Fibroblast of lung (primary cell): ENCODE measurements around the gene FAM131B. TPM values are rescaled to one million over a fixed set of nuclear protein-coding genes. Genes with fewer than 3 reads are reported as not detected.
A peak's percentile ranks its signal among the peaks of the same experiment; 100 is the strongest.

Source experiments
- DNase-seq, 2 donors: peaks; one replicate each; pipeline versions ENCODE4 v3.0.0 to v3.0.0-alpha.2; 2010; ENCODE audit warnings: low read depth in 2 of 2
- H2AFZ ChIP-seq: 2 replicates; pipeline ENCODE4 v1.5.1; 2012; ENCODE audit warnings: low read length, control low read depth, inconsistent platforms
- H3K27ac ChIP-seq: 2 replicates; pipeline ENCODE4 v1.5.1; 2011; ENCODE audit warnings: low read length, control low read depth; ENCODE audit not compliant: insufficient read depth
- H3K27me3 ChIP-seq: 2 replicates; pipeline ENCODE4 v1.5.1; 2011; ENCODE audit warnings: mild to moderate bottlenecking, low read length; ENCODE audit not compliant: control insufficient read depth, insufficient read depth
- H3K36me3 ChIP-seq: 2 replicates; pipeline ENCODE4 v1.5.1; 2011; ENCODE audit warnings: low read length; ENCODE audit not compliant: control insufficient read depth, insufficient read depth
- H3K4me1 ChIP-seq: 2 replicates; pipeline ENCODE4 v1.5.1; 2011; ENCODE audit warnings: low read length; ENCODE audit not compliant: control insufficient read depth, insufficient read depth; ENCODE audit errors: extremely low read depth
- H3K4me2 ChIP-seq: 2 replicates; pipeline ENCODE4 v1.5.1; 2011; ENCODE audit warnings: low read length, control low read depth; ENCODE audit not compliant: insufficient read depth; ENCODE audit errors: extremely low read depth
- H3K4me3 ChIP-seq, 4 experiments: fragments of 200-600 bp in 1 of 4; sonication (generic) in 1 of 4; replicated peaks in 1 of 4; 2 replicates each; pipeline ENCODE4 v1.5.1; 2011 to 2016; ENCODE audit warnings: low read length in 4 of 4, low read depth in 3 of 4, mild to moderate bottlenecking in 3 of 4, control low read depth in 2 of 4, inconsistent platforms in 1 of 4, mixed read lengths in 1 of 4; ENCODE audit not compliant: insufficient read depth in 1 of 4; ENCODE audit errors: control extremely low read depth in 1 of 4
- H3K79me2 ChIP-seq: 2 replicates; pipeline ENCODE4 v1.5.1; 2012; ENCODE audit warnings: mild to moderate bottlenecking, low read length, inconsistent platforms; ENCODE audit not compliant: control insufficient read depth, insufficient read depth
- H3K9ac ChIP-seq: 2 replicates; pipeline ENCODE4 v1.5.1; 2011; ENCODE audit warnings: mild to moderate bottlenecking, low read length, control low read depth; ENCODE audit not compliant: insufficient read depth
- H3K9me3 ChIP-seq: 2 replicates; pipeline ENCODE4 v1.5.1; 2012; ENCODE audit warnings: low read depth, low read length; ENCODE audit not compliant: control insufficient read depth, insufficient read depth
- H4K20me1 ChIP-seq: 2 replicates; pipeline ENCODE4 v1.5.1; 2011; ENCODE audit warnings: low read length; ENCODE audit not compliant: control insufficient read depth, insufficient read depth; ENCODE audit errors: extremely low read depth
- EZH2 ChIP-seq: IDR thresholded peaks from 2 replicates; pipeline ENCODE4 v1.5.1; 2012; ENCODE audit warnings: low read length, control low read depth, mild to moderate bottlenecking; ENCODE audit errors: missing control alignments
- polyA plus RNA-seq, 2 donors: library from polyadenylated mRNA; depleted of rRNA in 1 of 2; stranded (reverse) in 1 of 2; unstranded in 1 of 2; fragments of >200 nt; gene quantifications; 2 replicates each; pipeline ENCODE4 v1.2.1, GENCODE V29; 2011 to 2012; ENCODE audit warnings: missing spikeins in 1 of 2
- total RNA-seq: library from RNA; depleted of rRNA; stranded (reverse); fragments of >200 nt; gene quantifications from 2 replicates; pipeline ENCODE4 v1.2.1, GENCODE V29; 2014
- TF ChIP-seq, protein P1 (sequence below), 2 donors: IDR thresholded peaks in 1 of 2; conservative IDR thresholded peaks in 1 of 2; 1 replicate in 1 of 2; 2 replicates in 1 of 2; pipeline ENCODE4 v1.5.1; 2011 to 2012; ENCODE audit warnings: low read length in 2 of 2, control low read depth in 1 of 2, inconsistent platforms in 1 of 2, low read depth in 1 of 2, mild to moderate bottlenecking in 1 of 2

FAM131B gene
- total and polyA plus RNA-seq, 2 donors (not counting 1 experiment from before 2014, with no cell fraction given): 2.0 to 3.8 TPM

- H3K27me3 ChIP-seq: no peaks in the 10 kb centered on the region
- no peak overlapping the region for H2AFZ ChIP-seq
- no peaks in the 10 kb centered on the region for H3K36me3 ChIP-seq
- H4K20me1 ChIP-seq: no peaks in the 10 kb centered on the region
- no peak for DNase-seq
- no peak overlapping the region for H3K27ac ChIP-seq
- no peaks in the 10 kb centered on the region for H3K9me3 ChIP-seq
- no peak for TF ChIP-seq EZH2
- TF ChIP-seq, protein P1, sequence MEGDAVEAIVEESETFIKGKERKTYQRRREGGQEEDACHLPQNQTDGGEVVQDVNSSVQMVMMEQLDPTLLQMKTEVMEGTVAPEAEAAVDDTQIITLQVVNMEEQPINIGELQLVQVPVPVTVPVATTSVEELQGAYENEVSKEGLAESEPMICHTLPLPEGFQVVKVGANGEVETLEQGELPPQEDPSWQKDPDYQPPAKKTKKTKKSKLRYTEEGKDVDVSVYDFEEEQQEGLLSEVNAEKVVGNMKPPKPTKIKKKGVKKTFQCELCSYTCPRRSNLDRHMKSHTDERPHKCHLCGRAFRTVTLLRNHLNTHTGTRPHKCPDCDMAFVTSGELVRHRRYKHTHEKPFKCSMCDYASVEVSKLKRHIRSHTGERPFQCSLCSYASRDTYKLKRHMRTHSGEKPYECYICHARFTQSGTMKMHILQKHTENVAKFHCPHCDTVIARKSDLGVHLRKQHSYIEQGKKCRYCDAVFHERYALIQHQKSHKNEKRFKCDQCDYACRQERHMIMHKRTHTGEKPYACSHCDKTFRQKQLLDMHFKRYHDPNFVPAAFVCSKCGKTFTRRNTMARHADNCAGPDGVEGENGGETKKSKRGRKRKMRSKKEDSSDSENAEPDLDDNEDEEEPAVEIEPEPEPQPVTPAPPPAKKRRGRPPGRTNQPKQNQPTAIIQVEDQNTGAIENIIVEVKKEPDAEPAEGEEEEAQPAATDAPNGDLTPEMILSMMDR (conservative IDR thresholded peaks at IDR 0.05 in 1 of 2, IDR thresholded peaks at IDR 0.05 in 1 of 2; ENCODE audit: low read depth in 1 of 2, low read length in 2 of 2): peak in 1 of 2 donors; percentile 3
- no peak overlapping the region for H3K9ac ChIP-seq
- H3K79me2 ChIP-seq: no peaks in the 10 kb centered on the region
- no peak overlapping the region for H3K4me2 ChIP-seq
- H3K4me3 ChIP-seq: no peak overlapping the region
- H3K4me1 ChIP-seq: no peaks in the 10 kb centered on the region
Observed at GRCh38 chr7:143373255-143373794, 10.8 kb upstream of the FAM131B start.

GRCh38 chr7:143372070-143372469, 9.6 kb upstream of the FAM131B start:
- Histone ChIP-seq H3K27ac (no peak overlapping the region), H3K4me1 (no peaks in the 10 kb centered on the region), H3K9me3 (no peaks in the 10 kb centered on the region), H3K9ac (no peak overlapping the region), H3K27me3 (no peaks in the 10 kb centered on the region), H3K4me3 (no peak overlapping the region), H4K20me1 (no peaks in the 10 kb centered on the region), H2AFZ (no peak overlapping the region), H3K79me2 (no peaks in the 10 kb centered on the region), H3K4me2 (no peak overlapping the region), H3K36me3 (no peaks in the 10 kb centered on the region)
- TF ChIP-seq, protein P1 (conservative IDR thresholded peaks at IDR 0.05 in 1 of 2, IDR thresholded peaks at IDR 0.05 in 1 of 2; ENCODE audit: low read depth in 1 of 2, low read length in 2 of 2): no peak
- TF ChIP-seq EZH2: no peak
- DNase-seq: peak in 1 of 2 donors; percentile 46

DNA sequence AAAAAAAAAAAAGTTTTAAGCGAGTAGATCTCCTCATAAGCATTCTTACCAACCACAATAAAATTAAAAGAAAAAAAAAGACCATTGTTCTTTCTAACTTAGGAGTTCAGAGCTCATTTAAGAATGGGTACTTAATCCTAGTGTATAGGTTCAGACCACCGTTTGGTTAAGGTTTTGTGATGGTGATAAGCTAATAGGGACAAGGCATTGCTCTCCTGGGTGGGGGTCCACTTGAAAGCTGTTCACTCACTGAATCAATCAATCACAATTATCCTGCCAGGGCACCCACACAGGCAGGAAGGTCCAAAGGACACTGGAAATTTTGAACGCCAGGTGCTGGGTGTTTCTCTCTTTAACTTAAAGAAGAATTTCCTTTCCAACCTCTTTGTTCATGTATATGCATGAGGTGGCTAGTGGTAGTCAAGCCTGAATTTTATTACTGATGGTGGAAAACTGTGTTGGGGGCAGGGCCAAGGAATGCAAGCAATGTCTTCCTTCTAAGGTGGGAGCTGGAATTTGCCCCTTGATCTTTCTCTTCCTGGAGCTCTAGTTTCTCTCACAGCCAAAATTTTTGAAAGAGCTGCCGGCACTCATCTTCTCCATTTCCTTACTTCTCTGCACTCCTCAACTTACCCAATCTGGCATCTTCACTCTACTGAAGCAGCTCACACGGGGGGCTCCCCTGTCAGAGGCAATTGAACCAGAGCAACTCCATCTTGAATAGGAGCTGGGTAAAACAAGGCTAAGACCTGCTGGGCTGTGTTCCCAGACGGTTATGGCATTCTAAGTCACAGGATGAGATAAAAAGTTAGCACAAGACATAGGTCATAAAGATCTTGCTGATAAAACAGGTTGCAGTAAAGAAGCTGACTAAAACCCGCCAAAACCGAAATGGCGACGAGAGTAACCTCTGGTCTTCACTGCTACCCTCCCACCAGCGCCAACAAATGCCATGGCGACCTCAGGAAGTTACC, 7.5 kb upstream of the FAM131B start:
- Histone ChIP-seq H3K9me3 (no peaks in the 10 kb centered on the region), H3K36me3 (no peaks in the 10 kb centered on the region), H3K9ac (no peak overlapping the region), H4K20me1 (no peaks in the 10 kb centered on the region), H2AFZ (no peak overlapping the region), H3K4me2 (no peak overlapping the region), H3K27ac (no peak overlapping the region), H3K27me3 (peaks cover 9% of the 10 kb centered on the region), H3K4me3 (no peak overlapping the region), H3K4me1 (no peaks in the 10 kb centered on the region), H3K79me2 (no peaks in the 10 kb centered on the region)
- DNase-seq: peak in 1 of 2 donors; percentile 23
- TF ChIP-seq EZH2: no peak
- TF ChIP-seq, protein P1 (conservative IDR thresholded peaks at IDR 0.05 in 1 of 2, IDR thresholded peaks at IDR 0.05 in 1 of 2; ENCODE audit: low read depth in 1 of 2, low read length in 2 of 2): no peak
